Left lung (tissue), 10 donors: Measurements from ENCODE around the gene TSPO. TPM values are rescaled to one million over a fixed set of nuclear protein-coding genes. Genes with fewer than 3 reads are reported as not detected.
A peak's percentile ranks its signal among the peaks of the same experiment; 100 is the strongest.

Source experiments
- ATAC-seq: fragments of 200-7000 bp; cut with Tn5 transposase; one replicate; pipeline ENCODE4 v1.9.1; 2020; ENCODE audit warnings: moderate library complexity
- DNase-seq, 4 donors: peaks; one replicate each; pipeline ENCODE4 v3.0.0-alpha.2; 2013 to 2020
- H3K27ac ChIP-seq, 2 donors: fragments of 200-600 bp; sonication (generic) in 1 of 2; one replicate each; pipeline versions ENCODE4 v1.5.0 to v1.8.0; 2020 to 2021
- H3K27me3 ChIP-seq, 2 donors: fragments of 200-600 bp; sonication (generic) in 1 of 2; one replicate each; pipeline versions ENCODE4 v1.5.0 to v1.8.0; 2020 to 2021
- H3K36me3 ChIP-seq, 2 donors: fragments of 200-600 bp; sonication (generic) in 1 of 2; one replicate each; pipeline versions ENCODE4 v1.5.0 to v1.8.0; 2020 to 2021
- H3K4me1 ChIP-seq, 2 donors: fragments of 200-600 bp; one replicate each; pipeline ENCODE4 v1.8.0; 2021
- H3K4me3 ChIP-seq, 2 donors: fragments of 200-600 bp; sonication (generic) in 1 of 2; one replicate each; pipeline versions ENCODE4 v1.5.0 to v1.8.0; 2020 to 2021; ENCODE audit warnings: mild to moderate bottlenecking in 1 of 2
- H3K9me3 ChIP-seq, 2 donors: fragments of 200-600 bp; sonication (generic) in 1 of 2; one replicate each; pipeline versions ENCODE4 v1.5.0 to v1.8.0; 2020 to 2021
- intact Hi-C, 2 donors: fragments of 100-400 bp; cut with DNase I; formaldehyde crosslinking; loops; one replicate each; pipeline versions ENCODE4 v1.11.2 to v1.14.2; 2022
- polyA plus RNA-seq, 6 donors: library from polyadenylated mRNA; unstranded; fragments of 120-200 nt; gene quantifications; one replicate each; pipeline ENCODE4 v1.2.1, GENCODE V29; 2013; ENCODE audit not compliant: insufficient read length in 6 of 6
- total RNA-seq, 2 donors: library from RNA; stranded (reverse); fragmentation: NEBNext Ultra II Directional; extraction: Animal tissue kit (Norgen Biotek cat#: 25700); gene quantifications; one replicate each; pipeline ENCODE4 v1.2.1, GENCODE V29; 2021
- TF ChIP-seq, protein P1 (sequence below), 2 donors: fragments of 200-600 bp; sonication (generic) in 1 of 2; IDR thresholded peaks; one replicate each; pipeline versions ENCODE4 v1.5.0 to v1.8.0; 2021; ENCODE audit warnings: antibody characterized with exemption in 2 of 2
- donor health status: DM: no; HTN: yes; CAD: no.
- donor health status: DM: no; HTN: no; CAD: no.

Gene TSPO
- total and polyA plus RNA-seq, 8 donors, result 29.0 to 276 (median 45.6) TPM

GRCh38 chr22:43154887-43155536 lies 3.7 kb downstream of the TSPO start:
- H3K4me3 ChIP-seq, result peak overlapping the region in 1 of 2 donors; percentile 64

GRCh38 chr22:43155789-43156188 lies 4.4 kb downstream of the TSPO start:
- Histone ChIP-seq H3K36me3 (peaks cover 0 to 40% of the 10 kb centered on the region in 2 donors), H3K4me1 (peaks cover 0 to 88% of the 10 kb centered on the region in 2 donors), H3K27me3 (no peaks in the 10 kb centered on the region), H3K4me3 (peak overlapping the region in 1 of 2 donors; percentile 64), H3K27ac (peak overlapping the region in 1 of 2 donors; percentile 80), H3K9me3 (no peaks in the 10 kb centered on the region)
- DNase-seq (no peak), ATAC-seq (no peak)
- intact Hi-C loops, result no loop called here
- TF ChIP-seq, protein P1, sequence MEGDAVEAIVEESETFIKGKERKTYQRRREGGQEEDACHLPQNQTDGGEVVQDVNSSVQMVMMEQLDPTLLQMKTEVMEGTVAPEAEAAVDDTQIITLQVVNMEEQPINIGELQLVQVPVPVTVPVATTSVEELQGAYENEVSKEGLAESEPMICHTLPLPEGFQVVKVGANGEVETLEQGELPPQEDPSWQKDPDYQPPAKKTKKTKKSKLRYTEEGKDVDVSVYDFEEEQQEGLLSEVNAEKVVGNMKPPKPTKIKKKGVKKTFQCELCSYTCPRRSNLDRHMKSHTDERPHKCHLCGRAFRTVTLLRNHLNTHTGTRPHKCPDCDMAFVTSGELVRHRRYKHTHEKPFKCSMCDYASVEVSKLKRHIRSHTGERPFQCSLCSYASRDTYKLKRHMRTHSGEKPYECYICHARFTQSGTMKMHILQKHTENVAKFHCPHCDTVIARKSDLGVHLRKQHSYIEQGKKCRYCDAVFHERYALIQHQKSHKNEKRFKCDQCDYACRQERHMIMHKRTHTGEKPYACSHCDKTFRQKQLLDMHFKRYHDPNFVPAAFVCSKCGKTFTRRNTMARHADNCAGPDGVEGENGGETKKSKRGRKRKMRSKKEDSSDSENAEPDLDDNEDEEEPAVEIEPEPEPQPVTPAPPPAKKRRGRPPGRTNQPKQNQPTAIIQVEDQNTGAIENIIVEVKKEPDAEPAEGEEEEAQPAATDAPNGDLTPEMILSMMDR (IDR thresholded peaks at IDR 0.05), result no peak

More at GRCh38 chr22:43154887-43155536, 3.7 kb downstream of the TSPO start:
- ATAC-seq, result no peak
- H3K4me1 ChIP-seq, result peaks cover 0 to 87% of the 10 kb centered on the region in 2 donors
- TF ChIP-seq, protein P1 (IDR thresholded peaks at IDR 0.05), result no peak
- peaks cover 0 to 32% of the 10 kb centered on the region in 2 donors for H3K36me3 ChIP-seq
- intact Hi-C loops, result no loop called here
- peak in 2 of 4 donors; percentile 86 to 94 for DNase-seq
- no peaks in the 10 kb centered on the region for H3K9me3 ChIP-seq
- no peaks in the 10 kb centered on the region for H3K27me3 ChIP-seq
- peak overlapping the region in 1 of 2 donors; percentile 80 for H3K27ac ChIP-seq

GRCh38 chr22:43156413-43156812 lies 5.1 kb downstream of the TSPO start:
- H3K4me1 ChIP-seq, result peaks cover 0 to 87% of the 10 kb centered on the region in 2 donors
- no peak overlapping the region for H3K4me3 ChIP-seq
- no peak for ATAC-seq
- intact Hi-C loops, result no loop called here
- H3K27ac ChIP-seq, result no peak overlapping the region
- TF ChIP-seq, protein P1 (IDR thresholded peaks at IDR 0.05), result no peak
- H3K9me3 ChIP-seq, result no peaks in the 10 kb centered on the region
- DNase-seq, result no peak
- H3K36me3 ChIP-seq, result peaks cover 0 to 46% of the 10 kb centered on the region in 2 donors
- H3K27me3 ChIP-seq, result no peaks in the 10 kb centered on the region

DNA sequence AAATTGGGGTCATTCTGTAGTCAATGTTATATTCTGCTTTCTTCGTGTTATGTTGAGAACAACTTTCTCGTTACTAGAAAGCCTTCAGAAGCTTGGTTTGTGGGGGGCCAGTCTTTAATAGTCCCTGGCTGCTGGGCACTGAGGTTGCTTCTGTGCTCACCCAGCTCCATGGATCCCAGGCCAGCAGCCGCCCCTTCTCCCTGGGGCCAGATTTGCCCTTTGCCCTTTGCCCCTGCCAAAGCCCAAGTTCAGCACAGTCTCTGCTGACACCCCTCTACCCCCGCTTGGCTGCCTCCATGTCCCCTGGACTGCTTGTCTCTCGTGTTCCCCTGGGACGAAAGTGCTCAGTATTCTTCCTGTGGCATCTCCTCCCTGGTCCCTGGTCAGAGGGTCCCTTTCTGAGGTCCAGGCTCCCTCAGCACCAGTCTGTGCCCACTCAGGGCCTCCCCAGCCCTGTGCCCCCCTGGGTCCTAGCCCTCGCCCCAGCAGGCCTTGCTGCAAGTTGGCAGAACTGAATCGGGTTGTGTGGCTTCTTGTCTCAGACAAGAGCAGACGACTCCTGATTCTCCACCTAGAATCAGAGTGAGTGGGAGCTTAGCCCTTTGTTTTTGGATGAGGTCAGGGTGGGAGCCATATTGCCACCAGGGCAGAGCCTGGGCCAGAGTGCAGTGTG lies 6.7 kb downstream of the TSPO start:
- Histone ChIP-seq H3K27me3 (no peaks in the 10 kb centered on the region), H3K27ac (peak overlapping the region in 1 of 2 donors; percentile 33), H3K4me1 (peaks cover 0 to 84% of the 10 kb centered on the region in 2 donors), H3K9me3 (no peaks in the 10 kb centered on the region), H3K4me3 (no peak overlapping the region), H3K36me3 (peaks cover 0 to 62% of the 10 kb centered on the region in 2 donors)
- TF ChIP-seq, protein P1 (IDR thresholded peaks at IDR 0.05), result no peak
- ATAC-seq (no peak), DNase-seq (no peak)
- intact Hi-C loops, result no loop called here

- Histone ChIP-seq H3K4me3 (no peak overlapping the region), H3K36me3 (peaks cover 0 to 68% of the 10 kb centered on the region in 2 donors), H3K27me3 (no peaks in the 10 kb centered on the region), H3K9me3 (no peaks in the 10 kb centered on the region), H3K27ac (no peak overlapping the region), H3K4me1 (peaks cover 3 to 86% of the 10 kb centered on the region in 2 donors)
- no peak for ATAC-seq
- no peak for DNase-seq
- intact Hi-C loops, result no loop called here
- TF ChIP-seq, protein P1 (IDR thresholded peaks at IDR 0.05), result no peak
These were observed 7.6 kb downstream of the TSPO start for GRCh38 chr22:43158778-43159483.
